GM21786 (cell line): ENCODE measurements around the gene PRSS8.
"Not testable (repeated sequence)": the region's sequence is repeated elsewhere in the genome, so short reads cannot be mapped to it uniquely, and the experiment has no call there.

Experiments
- ATAC-seq: cut with Tn5 transposase; IDR thresholded peaks from one replicate; pipeline ENCODE4 v1.9.1; 2021; ENCODE audit not compliant: unreplicated experiment

Gene PRSS8

GRCh38 chr16:31107465-31107867, 28.1 kb downstream of the PRSS8 start:
- peak; percentile 52 for ATAC-seq

DNA sequence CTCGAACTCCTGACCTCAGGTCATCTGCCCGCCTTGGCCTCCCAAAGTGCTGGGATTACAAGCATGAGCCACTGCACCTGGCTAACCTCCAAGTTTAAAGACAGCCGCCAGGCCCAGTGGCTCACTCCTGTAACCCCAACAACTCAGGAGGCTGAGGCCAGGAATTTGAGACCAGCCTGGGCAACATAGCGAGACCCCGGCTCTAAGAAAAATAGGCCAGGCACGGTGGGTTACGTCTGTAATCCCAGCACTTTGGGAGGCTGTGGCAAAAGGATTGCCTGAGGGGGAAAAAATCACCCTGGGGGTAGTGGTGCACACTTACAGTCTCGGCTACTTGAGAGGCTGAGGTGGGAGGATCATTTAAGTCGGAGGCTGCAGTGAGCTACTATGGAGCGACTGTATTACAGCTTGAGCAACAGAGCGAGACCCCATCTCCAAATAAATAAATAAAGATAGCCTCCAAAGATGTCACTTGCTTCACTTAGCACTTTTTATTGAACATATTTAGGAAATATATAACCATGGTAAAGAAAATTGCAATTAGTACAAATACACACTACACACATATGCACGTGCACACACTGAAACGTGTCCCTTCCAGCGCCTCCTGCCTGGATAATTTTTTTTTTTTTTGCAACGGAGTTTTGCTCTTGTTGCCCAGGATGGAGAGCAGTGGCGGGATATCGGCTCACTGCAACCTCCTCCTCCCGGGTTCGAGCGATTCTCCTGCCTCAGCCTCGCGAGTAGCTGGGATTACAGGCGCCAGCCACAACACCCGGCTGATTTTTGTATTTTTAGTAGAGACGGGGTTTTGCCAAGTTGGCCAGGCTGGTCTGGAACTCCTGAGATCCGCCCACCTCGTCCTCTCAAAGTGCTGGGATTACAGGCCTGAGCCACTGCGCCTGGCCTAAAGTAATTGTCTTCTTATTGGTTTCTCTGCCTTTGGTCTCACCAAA, 28.7 kb downstream of the PRSS8 start:
- no peak for ATAC-seq

DNA sequence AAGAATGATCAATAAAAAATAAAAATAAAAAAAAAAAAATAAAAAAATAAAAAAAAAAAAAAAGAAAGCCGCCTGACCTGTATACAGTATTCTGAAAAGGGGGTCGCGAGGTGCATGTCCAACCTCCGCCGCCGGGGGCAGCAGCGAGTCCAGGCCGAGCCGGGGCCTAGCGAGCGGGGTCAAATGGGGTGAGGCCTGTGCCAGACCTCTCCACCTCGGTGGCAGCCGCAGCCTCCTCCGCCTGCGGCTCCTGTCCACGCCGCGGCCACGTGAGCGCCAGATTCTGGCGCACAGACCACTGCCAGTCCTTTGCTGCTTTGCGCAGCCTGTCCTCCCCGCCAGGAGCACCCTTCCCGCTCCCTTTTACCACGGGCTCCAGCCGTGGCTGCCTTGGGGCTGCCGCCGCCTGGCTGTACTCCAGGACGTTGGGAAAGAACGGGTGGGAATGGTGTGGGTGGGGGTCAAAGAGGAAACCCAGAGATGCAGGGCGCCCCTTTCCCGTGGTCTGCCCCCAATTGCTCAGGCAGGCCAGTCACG, 29.8 kb downstream of the PRSS8 start:
- no peak for ATAC-seq

DNA sequence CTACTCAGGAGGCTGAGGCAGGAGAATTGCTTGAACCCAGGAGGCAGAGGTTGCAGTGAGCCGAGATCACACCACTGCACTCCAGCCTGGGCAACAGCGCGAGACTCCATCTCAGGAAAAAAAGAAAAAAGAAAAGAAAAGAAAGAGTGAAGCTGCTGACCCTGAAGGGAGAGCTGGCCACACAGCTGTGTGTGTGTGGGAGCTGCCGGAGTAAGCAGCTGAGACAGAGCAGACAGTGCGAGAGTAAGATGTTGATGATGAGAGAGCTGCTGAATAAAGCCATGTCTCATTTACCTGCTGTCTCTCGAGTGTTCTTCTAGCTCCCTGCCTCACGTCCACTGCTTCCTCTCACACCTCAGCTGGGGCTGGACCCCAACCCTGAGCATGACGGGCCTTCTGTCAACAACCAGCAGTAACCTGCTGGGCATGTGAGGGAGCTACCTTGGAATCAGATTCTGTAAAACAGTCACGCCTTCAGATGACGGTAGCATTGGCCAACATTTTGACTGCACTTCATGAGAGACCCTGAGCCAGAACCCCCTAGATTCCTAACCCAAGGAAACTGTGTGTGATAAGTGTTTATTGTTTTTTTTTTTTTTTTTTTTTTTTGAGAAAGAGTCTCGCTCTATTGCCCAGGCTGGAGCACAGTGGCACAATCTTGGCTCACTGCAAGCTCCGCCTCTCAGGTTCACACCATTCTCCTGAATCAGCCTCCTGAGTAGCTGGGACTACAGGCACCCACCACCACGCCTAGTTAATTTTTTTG, 34.5 kb downstream of the PRSS8 start:
- ATAC-seq: not testable (repeated sequence)

- no peak for ATAC-seq
Measured at GRCh38 chr16:31099860-31100638, 35.5 kb downstream of the PRSS8 start.

DNA sequence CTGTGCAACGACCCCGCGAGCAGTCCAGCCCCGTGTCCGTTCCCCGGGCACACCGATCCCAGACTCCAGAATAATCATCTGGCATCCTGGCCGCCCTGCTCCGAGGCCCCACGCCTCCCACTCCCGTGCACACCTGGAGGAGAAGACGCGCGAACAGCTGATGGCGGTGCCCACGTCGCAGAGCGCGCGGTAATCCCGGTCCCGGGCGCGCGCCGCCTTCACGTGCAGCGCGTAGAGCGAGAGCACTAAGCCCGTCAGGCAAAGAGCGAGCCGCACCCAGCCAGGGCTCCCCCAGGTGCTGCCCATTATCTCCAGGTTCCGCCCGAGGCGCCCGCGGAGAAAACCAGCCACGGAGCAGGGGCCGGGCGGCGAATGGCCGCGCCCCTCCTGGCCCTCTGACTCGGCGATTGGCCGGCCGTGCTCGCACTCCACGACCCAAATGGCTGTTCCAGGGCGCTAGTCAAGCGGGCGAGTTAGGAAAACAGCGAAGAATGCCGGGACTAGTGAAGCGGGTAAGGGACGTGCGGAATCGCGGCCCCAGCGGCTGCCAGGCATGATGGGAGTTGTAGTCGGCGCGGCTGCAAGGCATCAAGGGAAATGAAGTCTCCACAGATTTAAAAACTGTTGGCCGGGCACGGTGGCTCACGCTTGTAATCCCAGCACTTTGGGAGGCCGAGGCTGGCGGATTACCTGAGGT, 41.0 kb downstream of the PRSS8 start, which contains the start of gene VKORC1:
VKORC1 (minus strand) TSS at position 374 of the 697 bp plus-strand sequence; CDS start at position 306, 68 bp downstream.
- ATAC-seq: peak; percentile 85

DNA sequence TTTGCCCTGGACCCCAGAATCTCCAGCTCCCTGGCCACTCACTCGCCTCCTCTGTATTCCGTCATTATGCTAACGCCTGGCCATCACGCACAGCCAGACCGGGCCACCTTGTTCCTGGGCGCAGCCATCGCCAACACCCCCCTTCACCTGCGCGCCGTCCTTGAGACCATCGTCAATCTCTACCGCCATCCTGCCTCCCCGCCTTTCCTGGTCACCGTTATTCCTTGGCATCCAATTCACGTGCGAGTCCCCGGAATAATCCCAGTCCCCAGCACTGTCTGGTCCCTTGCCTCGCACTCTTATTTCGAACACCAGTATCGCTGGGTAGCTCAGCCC, 41.5 kb downstream of the PRSS8 start:
- ATAC-seq: no peak

DNA sequence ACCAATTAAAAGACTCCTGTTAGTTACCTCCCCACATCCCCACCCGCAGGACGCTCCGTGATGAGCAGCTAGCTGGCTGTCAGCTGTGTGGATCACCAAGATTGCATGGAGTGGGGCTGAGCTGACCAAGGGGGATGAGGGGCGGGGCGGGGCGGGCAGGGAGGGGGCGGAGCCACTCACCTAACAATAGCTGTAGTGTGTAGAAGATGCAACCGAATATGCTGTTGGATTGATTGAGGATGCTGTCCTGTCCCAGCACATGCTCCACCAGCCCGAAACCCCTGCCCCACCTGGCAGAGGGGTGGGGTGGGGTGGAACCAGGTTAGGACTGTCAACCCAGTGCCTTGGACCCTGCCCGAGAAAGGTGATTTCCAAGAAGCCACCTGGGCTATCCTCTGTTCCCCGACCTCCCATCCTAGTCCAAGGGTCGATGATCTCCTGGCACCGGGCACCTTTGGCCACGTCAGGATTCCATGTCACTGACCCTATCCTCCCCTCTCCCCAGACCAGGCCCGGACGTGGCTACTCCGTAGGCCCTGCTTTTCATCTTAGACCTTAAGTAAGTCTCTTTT, 42.3 kb downstream of the PRSS8 start:
- no peak for ATAC-seq

GRCh38 chr16:31092330-31092729, 43.2 kb downstream of the PRSS8 start:
- ATAC-seq: no peak

GRCh38 chr16:31090540-31090939, 45.0 kb downstream of the PRSS8 start:
- no peak for ATAC-seq

GRCh38 chr16:31089199-31089598, 46.3 kb downstream of the PRSS8 start:
- no peak for ATAC-seq

GRCh38 chr16:31088459-31089183, 46.9 kb downstream of the PRSS8 start, which contains the start of gene PRSS53:
PRSS53 (minus strand) TSS chr16:31088943; CDS start chr16:31088809, 134 bp downstream.
- no peak for ATAC-seq

- no peak for ATAC-seq
Measured at GRCh38 chr16:31087971-31088370, 47.6 kb downstream of the PRSS8 start.

DNA sequence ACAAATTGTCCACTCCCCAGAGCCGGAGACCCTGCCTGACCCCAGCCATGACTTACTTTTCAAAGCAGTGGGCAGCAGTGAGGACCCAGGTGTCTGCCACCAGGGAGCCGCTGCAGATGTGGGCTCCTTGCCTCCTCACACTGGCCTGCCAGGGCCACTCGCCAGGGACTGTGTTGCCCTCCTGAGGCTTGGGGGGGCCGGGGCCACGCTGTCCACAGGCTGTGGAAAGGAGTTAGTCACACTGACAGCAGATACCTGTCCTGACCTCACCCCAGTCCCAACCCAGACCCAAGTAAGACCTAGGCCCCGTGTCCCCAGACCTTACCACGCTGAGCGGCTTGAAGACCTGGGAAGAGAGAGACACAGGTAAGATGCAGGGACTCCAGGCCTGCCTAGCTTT, 48.0 kb downstream of the PRSS8 start:
- no peak for ATAC-seq

DNA sequence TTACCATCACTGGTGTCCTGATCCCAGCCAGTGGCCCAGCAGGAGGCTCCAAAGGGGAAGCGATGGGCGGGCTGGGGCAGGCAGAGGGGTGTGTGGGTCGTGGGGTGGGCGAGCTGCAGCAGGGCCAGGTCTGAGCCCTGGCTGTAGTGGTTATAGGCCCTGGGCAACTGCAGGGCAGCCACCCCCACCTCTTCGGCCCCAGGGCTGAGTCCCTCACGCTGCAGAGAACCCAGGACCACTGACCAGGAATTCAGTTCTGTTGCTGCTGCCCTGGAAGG, 49.0 kb downstream of the PRSS8 start:
- ATAC-seq: no peak

GRCh38 chr16:31085873-31086628, 49.5 kb downstream of the PRSS8 start:
- ATAC-seq: no peak

GRCh38 chr16:31085411-31085810, 50.1 kb downstream of the PRSS8 start:
- ATAC-seq: no peak

DNA sequence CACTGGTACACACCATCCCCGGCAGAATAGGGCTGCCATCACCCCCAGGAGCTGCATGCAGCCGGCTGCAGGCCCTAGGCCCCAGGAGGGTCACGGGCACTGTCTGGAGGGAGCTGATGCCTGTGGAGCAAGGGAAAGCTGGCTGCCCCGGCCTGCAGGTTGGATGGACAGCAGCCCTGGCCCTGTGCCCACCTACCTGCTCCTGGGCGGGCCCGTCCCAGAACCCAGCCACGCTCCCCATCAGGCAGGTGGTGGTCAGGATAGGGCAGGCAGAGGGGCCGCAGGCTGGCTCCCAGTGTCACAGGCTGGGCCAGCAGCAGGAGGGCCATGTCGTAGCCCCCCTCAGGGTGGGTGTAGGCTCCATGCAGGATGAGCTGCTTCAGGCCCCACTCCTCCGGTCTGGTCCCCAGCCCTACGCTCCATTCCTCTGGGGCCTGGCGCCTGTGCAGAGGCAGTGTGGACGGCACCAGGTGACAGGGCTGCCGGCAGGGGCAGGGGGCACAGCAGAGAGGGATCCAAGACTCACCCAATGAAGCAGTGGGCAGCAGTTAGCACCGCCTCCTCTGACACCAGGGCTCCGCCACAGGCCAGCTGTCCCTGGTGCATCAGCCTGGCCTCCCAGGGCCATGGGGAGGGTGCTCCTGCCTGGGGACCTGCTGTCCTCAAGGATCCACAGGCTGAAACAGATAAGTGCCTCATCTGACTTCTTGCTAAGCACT, 50.8 kb downstream of the PRSS8 start:
- no peak for ATAC-seq
